Endothelial cell of umbilical vein (primary cell): ENCODE results near the gene IRF2.

Experiments used
- CTCF ChIP-seq, 2 donors: IDR thresholded peaks; 1 replicate in 1 of 2; 2 replicates in 1 of 2; pipeline ENCODE4 v1.5.1; 2011; ENCODE audit warnings: low read length in 2 of 2, mild to moderate bottlenecking in 2 of 2, moderate library complexity in 2 of 2, control low read depth in 1 of 2, inconsistent platforms in 1 of 2, low read depth in 1 of 2; ENCODE audit not compliant: insufficient read depth in 1 of 2; ENCODE audit errors: extremely low read depth in 1 of 2
- EZH2 ChIP-seq: IDR thresholded peaks from 2 replicates; pipeline ENCODE4 v1.6.1; 2012; ENCODE audit warnings: borderline replicate concordance, low read depth, mild to moderate bottlenecking, moderate library complexity, low read length, inconsistent platforms; ENCODE audit not compliant: severe bottlenecking
- FOS ChIP-seq: IDR thresholded peaks from 2 replicates; pipeline ENCODE4 v1.6.1; 2011; ENCODE audit warnings: mild to moderate bottlenecking, low read length, moderate library complexity, borderline replicate concordance; ENCODE audit not compliant: insufficient read depth
- GATA2 ChIP-seq: IDR thresholded peaks from 2 replicates; pipeline ENCODE4 v1.7.0; 2011; ENCODE audit warnings: low read depth, mild to moderate bottlenecking, moderate library complexity, mixed read lengths, low read length; ENCODE audit not compliant: insufficient read length, insufficient read depth
- JUN ChIP-seq: IDR thresholded peaks from 2 replicates; pipeline ENCODE4 v1.6.1; 2011; ENCODE audit warnings: borderline replicate concordance, low read depth; ENCODE audit not compliant: insufficient read length, insufficient read depth
- MAX ChIP-seq: IDR thresholded peaks from 2 replicates; pipeline ENCODE4 v1.6.1; 2011; ENCODE audit not compliant: insufficient read depth, insufficient read length
- MYC ChIP-seq: IDR thresholded peaks from one replicate; pipeline ENCODE4 v1.6.1; 2011; ENCODE audit warnings: mild to moderate bottlenecking, low read depth, low read length
- POLR2A ChIP-seq: IDR thresholded peaks from 2 replicates; pipeline ENCODE4 v1.6.1; 2012; ENCODE audit warnings: low read depth, mild to moderate bottlenecking, control low read depth, low read length
- POLR2AphosphoS5 ChIP-seq: IDR thresholded peaks from 2 replicates; pipeline ENCODE4 v1.6.1; 2012; ENCODE audit warnings: low read depth, mild to moderate bottlenecking, control low read depth, low read length, moderate library complexity; ENCODE audit not compliant: insufficient read depth

- no peak for TF ChIP-seq POLR2A
- no peak for TF ChIP-seq CTCF (IDR thresholded peaks at IDR 0.05; ENCODE audit: extremely low read depth in 1 of 2, insufficient read depth in 1 of 2, low read depth in 1 of 2, low read length in 2 of 2)
- TF ChIP-seq EZH2: no peak
- no peak for TF ChIP-seq POLR2AphosphoS5
- no peak for TF ChIP-seq MYC
- TF ChIP-seq GATA2: no peak
- TF ChIP-seq FOS: no peak
- no peak for TF ChIP-seq JUN
- TF ChIP-seq MAX: no peak
These were observed 52.7 kb downstream of the IRF2 start for GRCh38 chr4:184421533-184422155.
